Measurements from ENCODE around the gene RAC3.
A peak's percentile ranks its signal among the peaks of the same experiment; 100 is the strongest.

RAC3 gene

DNA sequence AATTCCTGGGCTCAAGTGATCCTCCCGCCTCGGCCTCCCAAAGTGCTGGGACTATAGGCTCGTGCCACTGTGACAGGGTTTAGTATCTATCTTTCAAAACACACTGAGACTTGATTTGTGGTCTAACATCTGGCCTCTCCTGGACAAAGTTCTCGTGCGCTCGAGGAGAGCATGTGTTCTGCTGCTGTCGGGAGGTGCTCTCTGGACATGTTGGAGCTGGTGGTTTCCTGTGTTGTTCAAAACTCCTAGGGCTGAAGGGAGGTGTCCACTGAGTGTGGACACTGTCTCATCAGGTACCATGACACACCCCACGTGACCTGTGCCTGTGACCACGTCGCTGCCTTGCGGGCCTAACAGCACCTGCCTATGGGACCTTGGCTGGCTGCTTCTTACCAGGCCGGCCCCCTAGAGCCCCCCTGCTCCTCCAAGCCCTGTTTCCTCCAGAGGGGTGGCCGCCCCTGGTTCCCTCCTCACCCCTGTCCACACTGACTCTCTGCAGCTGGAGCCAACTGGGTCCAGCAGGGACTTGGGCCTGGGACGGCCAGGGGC lies 14.5 kb downstream of the RAC3 start:
- no peak for DNase-seq

DNA sequence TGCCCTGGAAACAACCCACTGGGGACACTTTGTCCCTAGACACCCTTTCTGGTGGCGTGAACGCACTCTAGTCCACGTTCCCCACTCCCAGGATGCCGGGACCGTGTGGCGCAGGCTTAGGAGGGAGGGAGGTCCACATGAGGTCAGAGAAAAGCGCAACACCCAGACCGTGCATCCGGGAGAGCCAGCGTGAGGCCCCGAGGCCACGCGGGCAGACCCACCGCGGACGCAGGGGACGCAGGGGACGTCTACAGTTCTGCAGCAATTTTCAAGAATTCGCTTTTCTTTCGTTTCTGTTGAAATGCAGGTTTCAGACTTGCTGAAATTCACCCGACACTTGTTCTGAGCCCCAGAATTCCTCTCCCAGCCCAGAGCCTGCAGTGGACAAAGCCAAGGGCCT lies 15.4 kb downstream of the RAC3 start:
- no peak for DNase-seq

DNA sequence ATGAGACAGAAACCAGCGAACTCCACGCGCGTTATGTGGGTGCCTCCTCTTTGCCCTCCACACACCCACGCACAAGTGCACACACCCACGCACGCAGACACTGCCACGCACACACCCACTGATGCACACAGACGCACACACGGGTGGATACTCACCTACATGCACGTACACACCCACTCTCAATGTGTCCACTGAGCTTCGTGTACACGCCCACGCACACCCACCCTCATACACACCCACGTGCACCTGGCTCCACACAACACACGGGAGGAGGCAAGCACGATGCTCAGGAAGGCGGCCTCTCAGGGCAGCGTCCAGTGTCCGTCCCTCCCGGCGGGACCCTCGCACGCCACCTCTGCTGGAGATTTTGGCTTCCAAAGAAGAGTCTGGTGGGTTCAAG lies 15.9 kb downstream of the RAC3 start:
- no peak for DNase-seq

DNA sequence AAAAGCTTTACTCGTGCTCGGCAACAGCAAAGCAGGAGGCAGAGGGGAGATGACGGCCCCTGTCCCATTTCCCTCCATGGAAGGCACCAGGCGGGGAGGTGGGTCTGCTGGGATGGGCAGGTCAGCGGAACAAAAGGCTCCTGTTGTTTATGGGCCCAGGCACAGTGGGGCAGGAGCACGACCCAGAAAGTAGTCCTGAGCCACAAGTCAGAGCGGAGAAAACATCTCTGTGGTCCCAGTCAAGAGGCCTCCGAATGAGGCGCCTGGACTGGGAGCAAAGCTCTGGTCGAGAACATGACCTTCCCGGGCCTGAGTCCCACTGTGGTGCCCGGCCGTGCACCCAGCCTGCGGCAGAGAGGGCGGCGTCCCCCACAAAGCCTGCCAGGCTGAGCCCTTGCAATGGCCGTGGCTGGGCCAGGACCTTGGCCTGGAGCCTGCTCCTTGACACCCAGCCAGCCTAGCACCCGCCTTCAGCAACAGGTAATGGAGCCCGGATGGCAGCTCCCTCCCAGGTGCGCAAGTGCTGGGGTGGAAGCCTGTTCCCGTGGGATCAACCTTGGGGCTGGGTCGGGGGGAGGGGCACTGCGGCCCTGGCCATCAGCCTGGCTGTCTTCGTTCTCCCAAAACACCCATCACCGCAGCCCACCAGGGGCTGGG lies 16.6 kb downstream of the RAC3 start:
- DNase-seq, result no peak

DNA sequence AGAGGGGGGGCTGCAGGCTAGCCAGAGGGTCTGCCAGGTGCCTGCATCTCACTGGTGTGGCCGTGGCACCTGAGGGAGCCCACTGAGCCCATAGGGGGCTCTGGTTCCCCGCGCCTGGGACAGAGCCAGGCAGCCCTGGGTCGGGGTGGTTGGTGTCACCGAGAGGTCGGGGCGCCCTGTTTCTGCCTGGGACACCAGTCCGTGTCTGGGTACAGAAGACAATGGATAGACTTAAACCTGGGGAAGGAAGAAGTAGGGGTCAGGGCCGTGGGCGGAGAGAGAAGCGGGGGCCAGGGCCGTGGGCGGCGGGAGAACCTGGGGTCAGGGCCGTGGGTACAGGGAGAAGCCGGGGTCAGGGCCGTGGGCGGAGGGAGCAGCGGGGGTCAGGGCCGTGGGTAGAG lies 17.1 kb downstream of the RAC3 start:
- no peak for DNase-seq

DNA sequence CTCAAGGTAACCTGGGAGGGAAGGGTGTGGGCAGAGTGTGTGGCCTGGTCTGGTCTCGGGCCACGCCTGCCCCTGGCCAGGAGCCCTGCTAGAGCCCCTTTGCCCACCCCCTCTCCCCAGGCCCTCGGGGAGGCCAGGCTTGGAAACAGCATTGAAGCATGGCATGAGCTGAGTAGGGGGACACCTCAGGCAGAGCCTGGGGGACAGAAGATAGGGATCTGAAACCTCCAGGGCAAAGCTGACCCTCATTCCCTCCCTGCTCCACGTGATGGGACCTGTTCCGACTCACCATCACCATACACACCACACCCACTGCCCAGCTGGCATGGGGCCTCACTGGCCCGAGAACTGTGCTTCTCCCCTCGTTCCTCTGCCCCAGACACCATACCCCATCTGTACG lies 17.6 kb downstream of the RAC3 start:
- no peak for DNase-seq

DNA sequence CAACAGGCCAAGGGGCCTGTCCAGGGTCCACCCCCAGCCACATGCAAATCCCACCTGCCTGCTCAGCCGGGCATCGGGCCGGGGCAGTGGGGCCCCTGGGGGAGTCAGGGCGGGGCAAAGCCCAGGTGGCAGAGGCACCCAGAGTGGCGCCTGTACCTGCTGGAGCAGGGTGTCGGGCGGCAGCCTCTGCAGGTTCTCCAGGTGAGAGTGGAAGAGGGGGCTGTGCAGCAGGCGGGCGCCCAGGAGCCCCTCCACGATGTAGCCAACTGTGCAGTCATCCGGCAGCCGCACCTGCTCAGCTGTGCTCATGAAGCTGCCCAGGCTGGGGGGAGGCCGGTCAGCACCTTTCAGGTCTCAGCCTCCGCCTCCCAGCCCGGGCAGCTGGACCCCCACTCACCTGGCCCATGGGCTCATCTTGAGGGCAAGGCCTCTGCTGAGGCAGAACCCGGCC lies 18.1 kb downstream of the RAC3 start:
- DNase-seq, result no peak

DNA sequence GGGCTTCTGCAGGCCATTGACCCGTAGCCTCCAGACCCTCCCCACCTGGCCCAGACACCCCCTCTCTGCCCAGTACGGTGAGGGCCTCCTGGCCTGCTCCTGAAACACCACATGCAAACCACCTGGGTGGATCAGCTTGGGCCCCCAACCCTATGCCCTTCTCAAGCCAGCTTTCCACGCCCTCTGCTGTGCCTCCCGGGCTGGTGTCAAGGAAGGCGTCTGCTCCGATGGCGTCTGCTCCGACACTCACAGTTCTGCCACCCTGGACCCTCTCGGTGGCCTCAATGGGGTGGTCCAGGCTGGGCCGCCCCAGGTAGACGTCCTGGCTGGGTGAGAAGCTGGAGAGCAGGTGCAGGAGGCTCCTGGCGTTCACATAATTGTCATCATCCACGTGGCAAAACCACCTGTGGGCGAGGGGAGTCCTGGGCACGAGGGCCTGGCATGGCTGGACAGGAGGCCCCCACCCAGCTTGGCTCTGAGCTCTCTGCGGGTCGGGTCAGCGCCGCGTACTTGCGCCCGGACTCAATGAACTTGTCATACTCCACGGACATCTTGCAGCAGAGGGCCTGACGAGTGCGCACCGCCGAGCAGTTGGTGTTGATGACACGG lies 18.8 kb downstream of the RAC3 start:
- DNase-seq, result no peak

DNA sequence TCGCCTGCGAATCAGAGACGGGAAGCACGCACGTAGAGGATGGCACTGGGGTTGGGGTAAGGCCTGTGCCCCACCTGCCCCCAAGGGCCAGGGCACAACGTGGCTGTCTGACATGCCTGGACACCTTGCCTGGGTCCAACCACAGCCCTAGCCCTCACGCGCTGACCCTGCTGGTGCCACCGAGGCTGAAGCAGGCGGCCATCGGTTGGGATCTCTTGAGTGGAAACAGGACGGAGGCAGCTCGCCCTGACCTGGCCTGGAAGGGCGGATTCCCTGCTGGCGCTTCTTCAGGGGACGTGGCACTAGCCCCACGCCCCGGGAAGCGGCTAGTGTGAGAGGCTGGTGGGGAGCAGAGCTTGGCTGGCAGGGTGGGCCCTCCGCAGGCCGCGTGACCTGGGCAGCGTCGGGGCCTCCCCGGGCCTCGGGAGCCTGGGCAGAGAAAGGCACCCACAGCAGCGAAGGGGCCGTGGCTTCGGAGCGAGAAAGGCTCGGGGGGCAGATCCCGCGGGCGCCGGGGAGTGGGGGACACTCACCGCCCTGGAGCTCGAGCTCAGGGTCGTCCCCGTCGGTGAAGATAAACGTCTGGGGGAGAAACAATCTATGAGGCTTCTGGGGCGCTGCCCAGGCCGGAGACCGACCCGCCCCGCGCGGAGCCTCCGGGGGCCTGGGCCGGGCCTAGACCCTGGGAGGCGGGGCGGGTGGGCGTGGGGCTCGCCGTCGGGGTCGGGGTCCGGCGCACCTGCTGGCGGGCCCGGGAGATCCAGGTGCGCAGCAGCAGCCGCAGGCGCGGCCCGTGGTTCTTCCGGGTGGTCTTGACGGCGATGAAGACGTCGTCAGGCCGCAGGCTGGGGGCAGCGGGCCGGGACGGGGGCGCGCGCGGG lies 19.5 kb downstream of the RAC3 start:
- no peak for DNase-seq

DNA sequence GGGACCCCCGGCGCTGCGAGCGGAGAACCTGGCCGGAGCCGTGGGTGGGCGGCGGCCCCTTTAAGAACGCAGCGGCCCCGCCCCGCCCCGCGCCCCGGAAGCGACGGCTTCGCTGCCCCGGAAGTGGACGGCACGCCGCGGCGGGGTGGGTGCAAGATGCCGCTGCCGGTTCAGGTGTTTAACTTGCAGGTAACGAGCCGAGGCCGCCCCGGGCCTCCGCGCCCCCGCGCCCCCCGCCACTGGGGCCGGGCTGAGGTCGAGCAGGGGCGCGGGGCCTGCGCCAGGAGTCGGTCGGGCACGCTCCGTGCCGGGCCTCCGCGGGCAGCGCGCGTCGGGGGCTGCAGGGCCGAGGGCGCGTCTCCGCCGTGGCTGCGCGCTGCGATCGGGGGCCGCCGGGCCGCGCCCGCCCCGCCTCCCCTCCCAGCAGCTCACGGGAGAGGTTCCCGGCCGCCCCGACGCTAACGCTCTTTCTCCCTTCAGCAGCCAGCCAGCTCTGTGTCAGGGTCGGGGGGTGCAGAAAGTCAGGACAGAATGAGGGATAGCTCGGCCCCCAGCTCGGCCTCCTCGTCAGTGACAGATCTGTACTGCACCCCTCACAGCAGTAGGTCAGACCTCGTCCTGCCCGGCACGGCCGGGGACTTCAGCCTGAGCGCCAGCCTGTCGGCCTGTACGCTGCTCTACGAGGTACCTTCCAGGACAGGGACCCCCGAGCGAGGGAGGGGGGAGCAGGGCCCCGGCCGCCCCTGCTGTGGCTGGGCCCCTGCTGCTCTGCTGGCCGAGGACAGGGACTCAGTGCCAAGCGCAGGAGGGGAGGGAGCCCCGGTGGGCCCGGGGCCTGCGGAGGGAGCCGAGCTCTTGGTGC lies 20.5 kb downstream of the RAC3 start, which contains the start of the genes GPS1 and RFNG:
TSS of gene GPS1 (plus strand) at position 123 of the 862 bp plus-strand sequence. CDS start at position 157, 34 bp downstream.
TSS of gene RFNG (minus strand) at position 36 of the 862 bp plus-strand sequence. CDS start 45 bp downstream, outside the sequence.
- peak; percentile 85 to 87 for DNase-seq

DNA sequence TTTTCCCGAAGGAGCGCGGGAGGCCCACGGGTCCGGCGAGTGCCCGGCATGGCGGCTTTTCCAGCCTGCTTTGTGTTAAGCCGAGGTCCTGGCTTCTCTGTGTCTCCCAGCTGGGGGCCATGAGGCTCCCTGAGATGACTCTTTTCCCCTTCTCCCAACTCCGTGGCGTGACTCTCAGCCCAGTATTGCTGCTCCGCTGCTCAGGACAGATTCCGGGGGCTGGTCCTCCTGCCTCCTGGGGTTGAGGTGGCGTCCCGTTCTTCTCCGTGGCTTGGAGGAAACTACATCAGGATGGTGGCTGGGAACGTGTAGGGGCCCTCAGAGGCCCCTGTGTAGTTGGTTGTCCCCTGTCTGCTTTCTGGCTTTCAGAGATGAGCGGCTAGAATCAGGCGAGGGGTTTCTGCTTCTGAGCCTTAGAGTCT lies 21.2 kb downstream of the RAC3 start:
- no peak for DNase-seq

DNA sequence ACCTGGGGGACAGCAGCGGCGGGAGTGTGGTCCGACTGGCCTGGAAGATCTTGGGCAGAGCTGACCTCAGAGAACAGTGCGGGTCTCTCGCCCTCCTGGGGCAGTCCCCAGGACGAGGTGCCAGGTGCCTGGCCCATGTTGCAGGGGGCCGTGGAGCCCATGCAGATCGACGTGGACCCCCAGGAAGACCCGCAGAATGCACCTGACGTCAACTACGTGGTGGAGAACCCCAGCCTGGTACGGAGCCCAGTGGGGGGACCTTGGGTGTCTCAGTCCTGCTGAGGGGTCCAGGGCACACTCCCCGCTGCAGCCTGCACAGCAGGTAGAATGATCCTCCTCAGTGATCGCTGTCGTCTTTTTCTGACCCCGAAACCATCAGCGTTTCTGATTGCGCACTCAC lies 21.7 kb downstream of the RAC3 start:
- no peak for DNase-seq

DNA sequence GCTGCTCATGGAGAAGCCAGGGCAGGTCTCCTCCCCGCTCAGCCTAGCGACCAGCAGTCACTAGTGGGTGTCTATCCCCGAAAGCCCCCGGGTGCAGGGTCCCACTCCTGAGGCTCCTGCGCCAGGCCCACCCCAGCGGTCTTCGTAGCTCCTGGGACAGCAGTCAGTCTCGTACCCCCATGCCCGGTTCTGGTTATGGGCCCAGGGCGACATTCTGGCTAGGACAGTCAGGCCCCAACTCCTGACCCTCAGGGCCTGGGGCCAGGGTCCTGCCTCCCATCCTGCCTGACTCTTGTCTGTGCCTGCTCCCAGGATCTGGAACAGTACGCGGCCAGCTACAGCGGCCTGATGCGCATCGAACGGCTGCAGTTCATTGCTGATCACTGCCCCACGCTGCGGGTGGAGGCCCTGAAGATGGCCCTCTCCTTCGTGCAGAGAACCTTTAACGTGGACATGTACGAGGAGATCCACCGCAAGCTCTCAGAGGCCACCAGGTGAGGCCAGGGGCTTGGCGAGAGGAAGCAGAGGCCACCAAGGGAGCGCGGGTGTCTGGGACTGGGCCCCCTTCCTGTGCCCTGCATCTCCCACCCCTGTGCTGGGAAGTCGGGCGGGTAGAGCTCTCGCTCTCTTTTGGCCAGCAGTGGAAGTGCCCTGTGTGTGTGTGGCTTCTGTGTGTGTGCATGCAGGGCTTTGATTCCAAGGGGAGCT lies 22.2 kb downstream of the RAC3 start:
- no peak for DNase-seq

DNA sequence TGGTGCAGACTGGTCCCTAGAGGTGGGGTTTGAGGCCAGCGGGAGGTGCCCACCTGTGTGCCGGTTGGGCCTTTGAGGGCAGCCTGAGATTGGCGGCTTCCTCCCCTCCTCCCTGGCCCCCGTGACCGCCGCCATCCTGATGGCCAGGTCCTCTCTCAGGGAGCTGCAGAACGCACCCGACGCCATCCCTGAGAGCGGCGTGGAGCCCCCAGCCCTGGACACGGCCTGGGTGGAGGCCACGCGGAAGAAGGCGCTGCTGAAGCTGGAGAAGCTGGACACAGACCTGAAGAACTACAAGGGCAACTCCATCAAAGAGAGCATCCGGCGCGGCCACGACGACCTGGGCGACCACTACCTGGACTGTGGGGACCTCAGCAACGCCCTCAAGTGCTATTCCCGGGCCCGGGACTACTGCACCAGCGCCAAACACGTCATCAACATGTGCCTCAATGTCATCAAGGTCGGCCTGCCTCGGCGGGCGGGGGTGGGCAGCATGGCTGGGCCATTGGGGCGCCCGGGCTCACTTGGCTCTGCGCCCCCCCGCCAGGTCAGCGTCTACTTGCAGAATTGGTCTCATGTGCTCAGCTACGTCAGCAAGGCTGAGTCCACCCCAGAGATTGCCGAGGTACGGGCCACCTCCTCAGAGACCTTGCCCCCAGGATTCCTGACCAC lies 23.0 kb downstream of the RAC3 start:
- peak in 1 of 2 experiments; percentile 3 for DNase-seq

DNA sequence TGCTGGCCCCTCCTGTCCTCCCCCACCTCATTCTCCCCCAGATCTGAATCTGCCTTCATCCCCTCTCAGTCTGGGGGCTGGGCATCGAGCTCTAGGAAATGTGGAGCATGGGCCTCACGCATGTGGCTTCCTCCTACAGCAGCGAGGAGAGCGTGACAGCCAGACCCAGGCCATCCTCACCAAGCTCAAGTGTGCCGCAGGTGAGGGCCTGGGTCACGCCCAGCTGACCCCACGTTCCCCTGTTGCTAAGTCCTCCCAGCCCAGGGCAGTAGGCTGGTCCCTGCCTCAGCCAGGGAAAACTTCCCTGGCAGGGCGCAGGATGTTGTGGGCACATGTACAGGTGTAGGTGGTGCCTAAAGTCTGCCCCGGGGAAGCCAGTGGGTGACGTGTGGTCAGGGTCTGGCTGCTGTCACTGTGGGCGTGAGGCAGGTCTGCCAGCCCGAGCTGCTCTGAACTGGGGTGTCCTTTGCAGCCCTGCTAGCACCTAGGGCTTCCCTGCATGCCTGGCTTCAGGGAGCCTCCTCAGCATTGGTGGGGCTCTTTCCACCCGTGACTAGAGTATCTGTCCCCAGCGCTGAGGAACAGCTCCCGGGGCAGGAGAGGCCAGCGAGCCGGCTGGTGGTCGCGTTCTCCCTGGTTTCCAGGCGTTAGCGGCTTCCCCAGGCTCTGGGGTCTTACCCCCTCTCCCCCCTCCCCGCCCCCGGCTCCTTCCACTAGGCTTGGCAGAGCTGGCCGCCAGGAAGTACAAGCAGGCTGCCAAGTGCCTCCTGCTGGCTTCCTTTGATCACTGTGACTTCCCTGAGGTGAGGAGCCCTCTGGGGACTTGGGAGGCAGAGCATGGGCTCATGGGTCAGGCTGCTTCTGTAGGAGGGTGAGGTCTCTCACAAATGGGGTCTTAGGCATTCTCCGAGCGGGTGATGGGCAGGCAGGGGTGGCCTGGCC lies 23.8 kb downstream of the RAC3 start:
- DNase-seq, result peak in 1 of 2 experiments; percentile 6

DNA sequence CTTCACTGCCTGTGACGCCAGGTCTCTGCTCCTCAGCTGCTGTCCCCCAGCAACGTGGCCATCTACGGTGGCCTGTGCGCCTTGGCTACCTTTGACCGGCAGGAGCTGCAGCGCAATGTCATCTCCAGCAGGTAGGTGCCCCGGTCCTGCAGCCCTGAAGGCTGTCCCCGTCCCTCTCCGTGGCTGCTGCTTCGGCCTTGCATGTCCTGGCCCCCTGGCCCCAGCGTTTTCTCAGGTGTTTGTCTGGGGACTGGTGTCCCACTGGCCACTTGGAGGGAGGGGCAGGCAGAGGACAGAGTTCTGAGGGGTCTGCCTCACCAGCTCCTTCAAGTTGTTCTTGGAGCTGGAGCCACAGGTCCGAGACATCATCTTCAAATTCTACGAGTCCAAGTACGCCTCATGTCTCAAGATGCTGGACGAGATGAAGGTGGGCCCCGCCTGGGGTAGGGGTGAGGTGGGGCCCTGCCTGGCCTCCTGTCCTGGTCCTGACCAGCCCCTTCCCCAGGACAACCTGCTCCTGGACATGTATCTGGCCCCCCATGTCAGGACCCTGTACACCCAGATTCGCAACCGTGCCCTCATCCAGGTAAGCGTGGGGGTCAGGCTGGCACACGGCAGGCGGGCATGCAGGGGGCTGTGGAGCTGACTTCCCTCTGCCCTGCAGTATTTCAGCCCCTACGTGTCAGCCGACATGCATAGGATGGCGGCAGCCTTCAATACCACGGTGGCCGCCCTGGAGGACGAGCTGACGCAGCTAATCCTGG lies 24.7 kb downstream of the RAC3 start:
- no peak for DNase-seq

DNA sequence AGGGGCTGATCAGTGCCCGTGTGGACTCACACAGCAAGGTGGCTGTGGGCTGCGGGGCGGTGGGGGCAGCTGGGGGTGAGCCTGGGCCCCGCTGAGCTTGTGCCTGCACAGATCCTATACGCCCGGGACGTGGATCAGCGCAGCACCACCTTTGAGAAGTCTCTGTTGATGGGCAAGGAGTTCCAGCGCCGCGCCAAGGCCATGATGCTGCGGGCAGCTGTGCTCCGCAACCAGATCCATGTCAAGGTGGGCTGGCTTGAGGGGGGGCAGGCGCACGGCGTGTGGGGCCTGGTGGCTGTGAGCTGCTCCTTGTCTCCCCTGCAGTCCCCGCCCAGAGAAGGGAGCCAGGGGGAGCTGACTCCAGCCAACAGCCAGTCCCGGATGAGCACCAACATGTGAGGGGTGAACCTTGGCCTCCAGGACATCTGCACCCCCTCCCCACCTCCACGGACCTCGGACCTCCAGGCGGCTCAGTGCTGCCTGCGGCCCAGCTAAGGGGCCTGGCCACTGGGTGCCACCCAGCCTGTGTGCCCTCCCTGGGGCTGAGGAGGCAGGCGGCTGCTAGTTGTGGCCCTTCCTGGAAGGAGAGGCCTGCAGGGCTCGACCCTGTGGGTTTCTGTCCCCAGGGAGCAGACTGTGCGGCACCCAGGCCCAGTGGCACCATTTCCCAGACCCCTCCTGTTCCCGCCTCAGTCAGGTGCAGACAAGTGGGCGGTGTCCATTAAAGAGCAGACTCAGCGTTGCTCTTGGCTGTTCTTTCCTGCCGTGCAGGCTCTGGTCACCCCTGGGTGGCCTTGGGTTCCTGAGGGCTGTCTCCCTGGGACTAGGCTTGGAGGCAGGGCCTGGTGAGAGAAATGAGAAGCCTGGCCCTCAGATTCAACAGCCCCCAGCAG lies 25.5 kb downstream of the RAC3 start:
- peak in 1 of 2 experiments; percentile 4 for DNase-seq

Data from activated CD4-positive, alpha-beta T cell treated with anti-CD3 and anti-CD28 coated beads, Interleukin-2, amount 50 U/mL, for 48 hours (primary cell).